Peyer's patch (tissue), 4 donors: Measurements from ENCODE around the gene SETMAR.

ENCODE experiments used
- POLR2A ChIP-seq, 2 donors: fragments of 450-650 bp; IDR thresholded peaks; one replicate each; pipeline ENCODE4 v1.5.1; 2017; ENCODE audit warnings: antibody characterized with exemption in 2 of 2, mild to moderate bottlenecking in 2 of 2, moderate library complexity in 2 of 2
- TF ChIP-seq, protein P1 (sequence below), 6 experiments: fragments of 450-650 bp in 4 of 6; fragments of 200-600 bp in 2 of 6; sonication (generic) in 1 of 6; IDR thresholded peaks; one replicate each; pipeline ENCODE4 v1.5.1; 2017 to 2019; ENCODE audit warnings: antibody characterized with exemption in 6 of 6, mild to moderate bottlenecking in 3 of 6, moderate library complexity in 1 of 6

DNA sequence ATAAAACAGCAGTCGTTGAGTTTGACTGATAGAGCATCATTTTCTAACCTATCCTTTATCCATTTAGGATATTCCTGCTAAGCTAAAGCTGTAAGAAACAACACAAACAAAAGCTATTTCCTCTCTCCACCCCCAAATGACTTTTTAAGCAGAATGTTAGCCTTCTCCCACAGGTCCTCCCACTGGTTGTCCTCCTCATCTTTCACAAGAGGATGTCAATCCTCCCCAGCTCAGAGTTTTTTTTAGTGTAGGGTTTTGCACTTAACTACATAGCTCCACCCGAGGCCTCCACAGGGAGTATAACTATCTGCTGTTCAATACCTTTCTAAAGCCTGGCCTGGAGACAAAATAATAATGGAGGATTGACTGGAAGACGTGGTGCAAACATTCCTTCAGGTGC lies 7.8 kb downstream of the SETMAR start:
- TF ChIP-seq, protein P1, sequence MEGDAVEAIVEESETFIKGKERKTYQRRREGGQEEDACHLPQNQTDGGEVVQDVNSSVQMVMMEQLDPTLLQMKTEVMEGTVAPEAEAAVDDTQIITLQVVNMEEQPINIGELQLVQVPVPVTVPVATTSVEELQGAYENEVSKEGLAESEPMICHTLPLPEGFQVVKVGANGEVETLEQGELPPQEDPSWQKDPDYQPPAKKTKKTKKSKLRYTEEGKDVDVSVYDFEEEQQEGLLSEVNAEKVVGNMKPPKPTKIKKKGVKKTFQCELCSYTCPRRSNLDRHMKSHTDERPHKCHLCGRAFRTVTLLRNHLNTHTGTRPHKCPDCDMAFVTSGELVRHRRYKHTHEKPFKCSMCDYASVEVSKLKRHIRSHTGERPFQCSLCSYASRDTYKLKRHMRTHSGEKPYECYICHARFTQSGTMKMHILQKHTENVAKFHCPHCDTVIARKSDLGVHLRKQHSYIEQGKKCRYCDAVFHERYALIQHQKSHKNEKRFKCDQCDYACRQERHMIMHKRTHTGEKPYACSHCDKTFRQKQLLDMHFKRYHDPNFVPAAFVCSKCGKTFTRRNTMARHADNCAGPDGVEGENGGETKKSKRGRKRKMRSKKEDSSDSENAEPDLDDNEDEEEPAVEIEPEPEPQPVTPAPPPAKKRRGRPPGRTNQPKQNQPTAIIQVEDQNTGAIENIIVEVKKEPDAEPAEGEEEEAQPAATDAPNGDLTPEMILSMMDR (IDR thresholded peaks at IDR 0.05), result no peak
- TF ChIP-seq POLR2A (IDR thresholded peaks at IDR 0.05), result no peak
